ENCODE data around the gene UNC13A. TPM values are rescaled to one million over a fixed set of nuclear protein-coding genes. Genes with fewer than 3 reads are reported as not detected.

The UNC13A gene
- total RNA-seq, 1 donor from 2014 or later, result 2.1 TPM

DNA sequence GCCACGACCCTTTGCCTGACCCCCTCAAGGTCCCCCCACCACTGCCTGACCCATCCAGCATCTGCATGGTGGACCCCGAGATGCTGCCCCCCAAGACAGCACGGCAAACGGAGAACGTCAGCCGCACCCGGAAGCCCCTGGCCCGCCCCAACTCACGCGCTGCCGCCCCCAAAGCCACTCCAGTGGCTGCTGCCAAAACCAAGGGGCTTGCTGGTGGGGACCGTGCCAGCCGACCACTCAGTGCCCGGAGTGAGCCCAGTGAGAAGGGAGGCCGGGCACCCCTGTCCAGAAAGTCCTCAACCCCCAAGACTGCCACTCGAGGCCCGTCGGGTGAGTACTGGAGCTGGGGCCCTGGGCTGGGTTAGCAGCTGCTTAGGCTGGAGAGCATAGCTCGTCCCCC is 39.7 kb upstream of the UNC13A start:
- peaks cover 3% of the 10 kb centered on the region for H3K4me1 Mint-ChIP-seq (ENCODE audit: low read depth)
- H3K9me3 Mint-ChIP-seq (ENCODE audit: low read depth), result peaks cover 5% of the 10 kb centered on the region
- peaks cover 16% of the 10 kb centered on the region for H3K36me3 Mint-ChIP-seq (ENCODE audit: low read depth)
- DNase-seq (ENCODE audit: low spot score), result no peak
- no peak overlapping the region for H3K27ac Mint-ChIP-seq (ENCODE audit: unreplicated experiment)
- no peaks in the 10 kb centered on the region for H3K27me3 Mint-ChIP-seq (ENCODE audit: low read depth)
- TF ChIP-seq, protein P1, sequence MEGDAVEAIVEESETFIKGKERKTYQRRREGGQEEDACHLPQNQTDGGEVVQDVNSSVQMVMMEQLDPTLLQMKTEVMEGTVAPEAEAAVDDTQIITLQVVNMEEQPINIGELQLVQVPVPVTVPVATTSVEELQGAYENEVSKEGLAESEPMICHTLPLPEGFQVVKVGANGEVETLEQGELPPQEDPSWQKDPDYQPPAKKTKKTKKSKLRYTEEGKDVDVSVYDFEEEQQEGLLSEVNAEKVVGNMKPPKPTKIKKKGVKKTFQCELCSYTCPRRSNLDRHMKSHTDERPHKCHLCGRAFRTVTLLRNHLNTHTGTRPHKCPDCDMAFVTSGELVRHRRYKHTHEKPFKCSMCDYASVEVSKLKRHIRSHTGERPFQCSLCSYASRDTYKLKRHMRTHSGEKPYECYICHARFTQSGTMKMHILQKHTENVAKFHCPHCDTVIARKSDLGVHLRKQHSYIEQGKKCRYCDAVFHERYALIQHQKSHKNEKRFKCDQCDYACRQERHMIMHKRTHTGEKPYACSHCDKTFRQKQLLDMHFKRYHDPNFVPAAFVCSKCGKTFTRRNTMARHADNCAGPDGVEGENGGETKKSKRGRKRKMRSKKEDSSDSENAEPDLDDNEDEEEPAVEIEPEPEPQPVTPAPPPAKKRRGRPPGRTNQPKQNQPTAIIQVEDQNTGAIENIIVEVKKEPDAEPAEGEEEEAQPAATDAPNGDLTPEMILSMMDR (IDR thresholded peaks at IDR 0.05), result no peak
- H3K4me3 Mint-ChIP-seq (ENCODE audit: unreplicated experiment), result no peak overlapping the region

DNA sequence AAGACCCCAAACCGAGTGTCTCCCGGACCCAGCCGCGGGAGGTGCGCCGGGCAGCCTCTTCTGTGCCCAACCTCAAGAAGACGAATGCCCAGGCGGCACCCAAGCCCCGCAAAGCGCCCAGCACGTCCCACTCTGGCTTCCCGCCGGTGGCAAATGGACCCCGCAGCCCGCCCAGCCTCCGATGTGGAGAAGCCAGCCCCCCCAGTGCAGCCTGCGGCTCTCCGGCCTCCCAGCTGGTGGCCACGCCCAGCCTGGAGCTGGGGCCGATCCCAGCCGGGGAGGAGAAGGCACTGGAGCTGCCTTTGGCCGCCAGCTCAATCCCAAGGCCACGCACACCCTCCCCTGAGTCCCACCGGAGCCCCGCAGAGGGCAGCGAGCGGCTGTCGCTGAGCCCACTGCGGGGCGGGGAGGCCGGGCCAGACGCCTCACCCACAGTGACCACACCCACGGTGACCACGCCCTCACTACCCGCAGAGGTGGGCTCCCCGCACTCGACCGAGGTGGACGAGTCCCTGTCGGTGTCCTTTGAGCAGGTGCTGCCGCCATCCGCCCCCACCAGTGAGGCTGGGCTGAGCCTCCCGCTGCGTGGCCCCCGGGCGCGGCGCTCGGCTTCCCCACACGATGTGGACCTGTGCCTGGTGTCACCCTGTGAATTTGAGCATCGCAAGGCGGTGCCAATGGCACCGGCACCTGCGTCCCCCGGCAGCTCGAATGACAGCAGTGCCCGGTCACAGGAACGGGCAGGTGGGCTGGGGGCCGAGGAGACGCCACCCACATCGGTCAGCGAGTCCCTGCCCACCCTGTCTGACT is 39.0 kb upstream of the UNC13A start:
- Mint-ChIP-seq H3K4me3 (ENCODE audit: unreplicated experiment) (no peak overlapping the region), H3K4me1 (ENCODE audit: low read depth) (peaks cover 3% of the 10 kb centered on the region), H3K9me3 (ENCODE audit: low read depth) (peaks cover 5% of the 10 kb centered on the region), H3K27ac (ENCODE audit: unreplicated experiment) (no peak overlapping the region), H3K27me3 (ENCODE audit: low read depth) (no peaks in the 10 kb centered on the region), H3K36me3 (ENCODE audit: low read depth) (peaks cover 16% of the 10 kb centered on the region)
- DNase-seq (ENCODE audit: low spot score), result no peak
- TF ChIP-seq, protein P1 (IDR thresholded peaks at IDR 0.05), result no peak

GRCh38 chr19:17726136-17726741 is 38.1 kb upstream of the UNC13A start:
- Mint-ChIP-seq H3K4me1 (ENCODE audit: low read depth) (peaks cover 8% of the 10 kb centered on the region), H3K27ac (ENCODE audit: unreplicated experiment) (no peak overlapping the region), H3K27me3 (ENCODE audit: low read depth) (no peaks in the 10 kb centered on the region), H3K9me3 (ENCODE audit: low read depth) (peaks cover 3% of the 10 kb centered on the region), H3K36me3 (ENCODE audit: low read depth) (peaks cover 13% of the 10 kb centered on the region), H3K4me3 (ENCODE audit: unreplicated experiment) (no peak overlapping the region)
- TF ChIP-seq, protein P1 (IDR thresholded peaks at IDR 0.05), result peak; percentile 9
- DNase-seq (ENCODE audit: low spot score), result no peak

DNA sequence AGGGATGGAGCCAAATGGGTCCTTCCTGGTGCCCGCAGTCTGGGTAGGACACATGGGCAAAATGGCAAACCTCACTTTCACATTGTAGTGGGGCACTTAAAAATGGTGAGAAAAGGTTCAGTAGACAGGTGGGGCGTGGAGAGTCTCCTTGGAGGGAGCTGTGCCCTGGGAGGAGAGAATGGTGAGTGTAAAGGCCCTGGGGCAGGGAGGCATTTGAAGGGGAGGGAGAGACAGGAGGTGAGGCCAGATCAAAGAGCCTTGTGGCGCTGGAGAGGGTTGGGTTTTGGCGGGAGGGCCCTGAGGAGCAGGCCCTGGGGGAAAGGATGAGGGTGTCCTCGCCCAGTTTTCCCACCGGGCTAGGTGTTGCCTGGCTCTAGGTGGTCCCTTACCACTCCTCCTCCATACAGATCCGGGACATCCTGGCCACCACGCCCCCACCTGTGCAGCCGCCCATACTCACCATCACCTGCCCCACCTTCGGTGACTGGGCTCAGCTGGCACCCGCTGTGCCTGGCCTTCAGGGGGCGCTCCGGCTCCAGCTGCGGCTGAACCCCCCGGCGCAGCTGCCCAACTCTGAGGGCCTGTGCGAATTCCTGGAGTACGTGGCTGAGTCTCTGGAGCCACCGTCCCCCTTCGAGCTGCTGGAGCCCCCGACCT is 37.4 kb upstream of the UNC13A start:
- Mint-ChIP-seq H3K27ac (ENCODE audit: unreplicated experiment) (no peak overlapping the region), H3K36me3 (ENCODE audit: low read depth) (peaks cover 9% of the 10 kb centered on the region), H3K9me3 (ENCODE audit: low read depth) (no peaks in the 10 kb centered on the region), H3K27me3 (ENCODE audit: low read depth) (no peaks in the 10 kb centered on the region), H3K4me1 (ENCODE audit: low read depth) (peaks cover 15% of the 10 kb centered on the region), H3K4me3 (ENCODE audit: unreplicated experiment) (no peak overlapping the region)
- TF ChIP-seq, protein P1 (IDR thresholded peaks at IDR 0.05), result peak; percentile 63
- no peak for DNase-seq (ENCODE audit: low spot score)

DNA sequence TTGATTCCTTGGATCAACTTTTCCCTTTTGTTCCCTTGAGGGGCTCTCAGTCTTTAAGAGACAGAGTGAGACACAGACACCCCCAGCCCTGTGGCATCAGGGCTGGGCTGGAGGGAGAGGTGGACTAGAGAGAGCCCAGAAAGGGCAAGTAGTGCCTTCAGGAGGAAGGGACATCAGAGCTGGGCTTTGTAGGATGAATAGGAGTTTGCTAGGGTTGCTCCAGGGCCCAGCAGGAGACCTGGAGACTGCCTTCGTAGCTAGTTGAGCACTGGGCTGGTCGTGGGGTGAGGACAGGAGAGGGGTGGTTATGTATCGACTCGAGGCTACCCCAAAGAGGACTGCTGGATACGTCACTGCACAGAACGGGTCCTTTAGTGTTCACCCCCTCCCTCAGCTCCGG is 36.5 kb upstream of the UNC13A start:
- Mint-ChIP-seq H3K9me3 (ENCODE audit: low read depth) (no peaks in the 10 kb centered on the region), H3K27ac (ENCODE audit: unreplicated experiment) (no peak overlapping the region), H3K27me3 (ENCODE audit: low read depth) (no peaks in the 10 kb centered on the region), H3K4me3 (ENCODE audit: unreplicated experiment) (no peak overlapping the region), H3K36me3 (ENCODE audit: low read depth) (peaks cover 4% of the 10 kb centered on the region), H3K4me1 (ENCODE audit: low read depth) (peaks cover 22% of the 10 kb centered on the region)
- TF ChIP-seq, protein P1 (IDR thresholded peaks at IDR 0.05), result no peak
- no peak for DNase-seq (ENCODE audit: low spot score)
